B cell (primary cell): ENCODE data around the gene LIME1. TPM values are rescaled to one million over a fixed set of nuclear protein-coding genes. Genes with fewer than 3 reads are reported as not detected.

Experiments
- ATAC-seq: fragments of 200-7000 bp; cut with Tn5 transposase; one replicate; pipeline ENCODE4 v1.10.0; 2021; ENCODE audit warnings: low read depth, mild to moderate bottlenecking, moderate number of reproducible peaks, moderate library complexity
- CTCF ChIA-PET: fragments of 350-600 bp; sonication (Branson Sonifier 250); formaldehyde crosslinking; loops from one replicate; lab custom pipeline; 2021; ENCODE audit warnings: antibody characterized with exemption, inconsistent platforms; lab: Charles Lee
- POLR2A ChIA-PET: fragments of 350-600 bp; sonication (Branson Sonifier 250); formaldehyde crosslinking; loops from one replicate; lab custom pipeline; 2021; ENCODE audit warnings: antibody characterized with exemption; lab: Charles Lee
- DNase-seq: peaks from one replicate; pipeline ENCODE4 v3.0.0; 2013
- H2AFZ ChIP-seq: 2 replicates; pipeline ENCODE4 v1.6.1; 2012; ENCODE audit warnings: mild to moderate bottlenecking, low read depth, low read length; ENCODE audit not compliant: insufficient read depth, poor library complexity, severe bottlenecking
- H3K27ac ChIP-seq, 2 donors: 1 replicate in 1 of 2; 2 replicates in 1 of 2; pipeline ENCODE4 v1.5.1; 2012 to 2013; ENCODE audit warnings: low read length in 2 of 2, mild to moderate bottlenecking in 2 of 2, moderate library complexity in 1 of 2
- H3K27me3 ChIP-seq, 4 experiments: fragments of 200-600 bp in 1 of 4; sonication (generic) in 1 of 4; replicated peaks in 1 of 4; 1 replicate in 2 of 4; 2 replicates in 2 of 4; pipeline versions ENCODE4 v1.6.1 to v1.7.0; 2013 to 2016; ENCODE audit warnings: low read length in 3 of 4, mild to moderate bottlenecking in 2 of 4, mixed read lengths in 1 of 4, moderate library complexity in 1 of 4; ENCODE audit not compliant: insufficient read depth in 4 of 4, control insufficient read depth in 3 of 4; ENCODE audit errors: control extremely low read depth in 1 of 4
- H3K36me3 ChIP-seq, 2 experiments: replicated peaks in 1 of 2; 1 replicate in 1 of 2; 2 replicates in 1 of 2; pipeline versions ENCODE4 v1.6.1 to v1.7.1; 2013; ENCODE audit warnings: low read length in 1 of 2; ENCODE audit not compliant: insufficient read depth in 2 of 2, control insufficient read depth in 1 of 2; ENCODE audit errors: control extremely low read depth in 1 of 2, extremely low read depth in 1 of 2
- H3K4me1 ChIP-seq, 2 donors: fragments of 200-600 bp in 1 of 2; sonication (generic) in 1 of 2; 1 replicate in 1 of 2; 2 replicates in 1 of 2; pipeline versions ENCODE4 v1.5.1 to v1.6.1; 2013 to 2017; ENCODE audit warnings: low read length in 2 of 2; ENCODE audit not compliant: control insufficient read depth in 2 of 2, insufficient read depth in 2 of 2
- H3K4me2 ChIP-seq: replicated peaks from 2 replicates; pipeline ENCODE3; 2012; ENCODE audit warnings: mild to moderate bottlenecking, low read depth, low read length; ENCODE audit not compliant: poor library complexity, severe bottlenecking
- H3K4me3 ChIP-seq, 5 experiments: fragments of 200-600 bp in 1 of 5; sonication (generic) in 1 of 5; 1 replicate in 3 of 5; 2 replicates in 2 of 5; pipeline versions ENCODE4 v1.5.1 to v1.7.0; 2011 to 2016; ENCODE audit warnings: low read length in 4 of 5, mild to moderate bottlenecking in 4 of 5, low read depth in 2 of 5, control low read depth in 1 of 5, moderate library complexity in 1 of 5; ENCODE audit not compliant: insufficient read depth in 1 of 5; ENCODE audit errors: control extremely low read depth in 1 of 5, extremely low read depth in 1 of 5
- H3K79me2 ChIP-seq: fragments of 200-600 bp; sonication (generic); one replicate; pipeline ENCODE4 v1.6.0; 2016; ENCODE audit warnings: low read length; ENCODE audit not compliant: control insufficient read depth, insufficient read depth
- H3K9ac ChIP-seq: fragments of 200-600 bp; sonication (generic); 2 replicates; pipeline ENCODE4 v1.6.1; 2017; ENCODE audit warnings: mild to moderate bottlenecking, low read length, moderate library complexity
- H3K9me3 ChIP-seq, 3 donors: one replicate each; pipeline versions ENCODE4 v1.6.1 to v1.7.1; 2013; ENCODE audit warnings: low read length in 2 of 3; ENCODE audit not compliant: control insufficient read depth in 2 of 3, insufficient read depth in 1 of 3; ENCODE audit errors: control extremely low read depth in 1 of 3
- H4K20me1 ChIP-seq: 2 replicates; pipeline ENCODE4 v1.6.0; 2012; ENCODE audit warnings: mild to moderate bottlenecking, low read length; ENCODE audit not compliant: insufficient read depth, control insufficient read depth, poor library complexity, severe bottlenecking
- H3K27ac Mint-ChIP-seq: one replicate; pipeline ENCODE4 v1.8.0; 2021; ENCODE audit warnings: mixed read lengths
- H3K27me3 Mint-ChIP-seq: one replicate; pipeline ENCODE4 v1.8.0; 2021; ENCODE audit warnings: mixed read lengths
- H3K4me1 Mint-ChIP-seq: one replicate; pipeline ENCODE4 v1.8.0; 2021; ENCODE audit warnings: mixed read lengths
- H3K4me3 Mint-ChIP-seq: one replicate; pipeline ENCODE4 v1.8.0; 2021; ENCODE audit warnings: mixed read lengths
- H3K9me3 Mint-ChIP-seq: one replicate; pipeline ENCODE4 v1.8.0; 2022; ENCODE audit warnings: mixed read lengths; ENCODE audit not compliant: insufficient read depth
- EZH2 ChIP-seq: IDR thresholded peaks from 2 replicates; pipeline ENCODE4 v1.6.1; 2012; ENCODE audit warnings: borderline replicate concordance, low read depth, mild to moderate bottlenecking, moderate library complexity, low read length; ENCODE audit not compliant: insufficient read depth, poor library complexity, severe bottlenecking
- WGBS: methylation state at CpG from one replicate; pipeline ENCODE4 v1.1.5; 2013; ENCODE audit warnings: missing lambda C conversion rate; ENCODE audit not compliant: insufficient coverage; 5-methylcytosine and 5-hydroxymethylcytosine counted together
- intact Hi-C: fragments of 100-400 bp; cut with micrococcal nuclease; formaldehyde crosslinking; loops from one replicate; pipeline ENCODE4 v1.10.0; 2022
- polyA plus RNA-seq: library from polyadenylated mRNA; depleted of rRNA; stranded (reverse); fragments of >200 nt; gene quantifications from 2 replicates; pipeline ENCODE4 v1.2.3, GENCODE V29; 2012
- total RNA-seq, 2 donors: library from RNA; stranded (reverse); fragments of 120-200 nt in 1 of 2; gene quantifications; 1 replicate in 1 of 2; 2 replicates in 1 of 2; pipeline versions ENCODE4 v1.2.3 to v1.2.4, GENCODE V29; 2013 to 2022
- TF ChIP-seq, protein P1 (sequence below): fragments of 200-600 bp; IDR thresholded peaks from one replicate; pipeline ENCODE4 v1.8.0; 2022; ENCODE audit warnings: antibody characterized with exemption, mild to moderate bottlenecking

Gene LIME1
- total and polyA plus RNA-seq, 2 donors (not counting 1 experiment from before 2014, with no cell fraction given): 14.5 to 95.2 TPM

DNA sequence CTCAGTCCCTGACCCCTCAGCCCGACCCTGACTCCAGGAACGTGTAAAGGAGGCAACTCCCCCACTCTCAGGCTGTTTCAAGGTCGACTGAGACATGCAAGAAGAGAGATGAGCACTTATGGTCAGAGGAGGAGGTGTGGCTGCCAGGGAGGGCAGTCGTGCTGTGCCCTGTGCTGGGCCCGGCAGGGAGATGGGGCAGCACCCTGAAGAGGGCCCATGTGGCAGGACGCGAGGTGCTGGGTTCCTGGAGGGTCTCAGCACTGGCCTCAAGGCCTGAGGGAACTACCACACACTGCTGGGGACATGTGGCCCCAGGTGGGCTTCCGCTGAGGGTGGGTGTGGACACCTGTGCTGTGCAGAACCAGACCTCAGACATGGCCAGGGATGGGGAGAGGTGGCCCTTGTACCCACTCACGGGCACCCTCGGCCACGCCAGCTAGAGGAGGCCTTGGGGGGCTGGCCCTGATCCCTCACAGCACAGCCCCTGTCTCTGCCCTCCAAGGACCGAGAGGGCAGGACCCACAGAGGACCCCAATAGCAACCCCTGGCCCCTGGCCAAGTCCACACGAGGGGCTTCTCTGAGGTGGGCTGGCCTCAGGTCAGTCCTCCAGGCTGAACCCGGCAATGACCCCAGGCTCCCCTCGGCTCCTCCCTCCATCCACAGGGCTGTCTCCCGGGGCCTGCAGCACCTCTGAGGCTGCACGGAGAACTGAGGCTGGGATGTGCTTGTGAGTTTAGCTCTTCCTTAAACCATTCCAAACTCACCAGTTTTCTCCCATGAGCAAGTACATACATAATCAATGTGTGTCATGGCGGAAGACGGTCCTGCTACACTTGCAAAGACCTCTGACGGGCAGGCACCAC, 11.8 kb downstream of the LIME1 start:
- H3K9me3 Mint-ChIP-seq: no peaks in the 10 kb centered on the region
- ATAC-seq: no peak
- no peak overlapping the region for H3K27ac ChIP-seq
- no peaks in the 10 kb centered on the region for H3K27me3 ChIP-seq
- no peak overlapping the region for H3K4me3 Mint-ChIP-seq
- H3K4me1 Mint-ChIP-seq: no peaks in the 10 kb centered on the region
- no peak for TF ChIP-seq EZH2
- TF ChIP-seq, protein P1, sequence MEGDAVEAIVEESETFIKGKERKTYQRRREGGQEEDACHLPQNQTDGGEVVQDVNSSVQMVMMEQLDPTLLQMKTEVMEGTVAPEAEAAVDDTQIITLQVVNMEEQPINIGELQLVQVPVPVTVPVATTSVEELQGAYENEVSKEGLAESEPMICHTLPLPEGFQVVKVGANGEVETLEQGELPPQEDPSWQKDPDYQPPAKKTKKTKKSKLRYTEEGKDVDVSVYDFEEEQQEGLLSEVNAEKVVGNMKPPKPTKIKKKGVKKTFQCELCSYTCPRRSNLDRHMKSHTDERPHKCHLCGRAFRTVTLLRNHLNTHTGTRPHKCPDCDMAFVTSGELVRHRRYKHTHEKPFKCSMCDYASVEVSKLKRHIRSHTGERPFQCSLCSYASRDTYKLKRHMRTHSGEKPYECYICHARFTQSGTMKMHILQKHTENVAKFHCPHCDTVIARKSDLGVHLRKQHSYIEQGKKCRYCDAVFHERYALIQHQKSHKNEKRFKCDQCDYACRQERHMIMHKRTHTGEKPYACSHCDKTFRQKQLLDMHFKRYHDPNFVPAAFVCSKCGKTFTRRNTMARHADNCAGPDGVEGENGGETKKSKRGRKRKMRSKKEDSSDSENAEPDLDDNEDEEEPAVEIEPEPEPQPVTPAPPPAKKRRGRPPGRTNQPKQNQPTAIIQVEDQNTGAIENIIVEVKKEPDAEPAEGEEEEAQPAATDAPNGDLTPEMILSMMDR: no peak
- ChIA-PET POLR2A (no interaction called here), CTCF (no interaction called here)
- no peak overlapping the region for H3K9ac ChIP-seq
- H3K27ac Mint-ChIP-seq: no peak overlapping the region
- no peaks in the 10 kb centered on the region for H3K27me3 Mint-ChIP-seq
- H3K4me2 ChIP-seq: no peak overlapping the region
- H2AFZ ChIP-seq: no peak overlapping the region
- no peaks in the 10 kb centered on the region for H4K20me1 ChIP-seq
- 87% methylated on average over 14 of the region's 20 CpGs for WGBS
- peaks cover 0 to 3% (median 0%) of the 10 kb centered on the region in 3 donors for H3K9me3 ChIP-seq
- intact Hi-C loops: no loop called here
- DNase-seq: no peak
- H3K79me2 ChIP-seq: no peaks in the 10 kb centered on the region
- no peak overlapping the region for H3K4me3 ChIP-seq
- peaks cover 0 to 1% of the 10 kb centered on the region in 2 experiments for H3K36me3 ChIP-seq
- H3K4me1 ChIP-seq: no peaks in the 10 kb centered on the region

DNA sequence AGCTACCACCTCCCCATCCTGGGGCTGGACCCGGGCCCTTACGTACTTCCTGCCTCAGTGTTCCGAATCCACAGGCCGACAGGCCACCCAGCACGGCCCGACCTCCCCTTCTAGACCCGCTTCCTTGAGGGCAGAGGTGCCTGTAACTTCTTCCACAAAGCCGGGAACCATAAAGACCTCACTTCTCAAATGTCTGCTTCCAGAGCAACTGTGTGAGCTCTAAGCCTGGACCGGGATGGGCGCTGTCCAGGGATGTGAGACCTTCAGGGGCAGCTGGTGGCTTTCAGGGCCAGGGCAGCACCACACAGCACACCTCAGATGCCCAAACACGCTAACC, 12.4 kb downstream of the LIME1 start:
- Histone ChIP-seq H3K9ac (no peak overlapping the region), H4K20me1 (no peaks in the 10 kb centered on the region), H3K27me3 (no peaks in the 10 kb centered on the region), H3K4me3 (no peak overlapping the region), H3K9me3 (peaks cover 0 to 3% (median 0%) of the 10 kb centered on the region in 3 donors), H2AFZ (no peak overlapping the region), H3K79me2 (no peaks in the 10 kb centered on the region), H3K4me1 (no peaks in the 10 kb centered on the region), H3K27ac (no peak overlapping the region), H3K36me3 (no peaks in the 10 kb centered on the region), H3K4me2 (no peak overlapping the region)
- no peak for DNase-seq
- Mint-ChIP-seq H3K4me1 (no peaks in the 10 kb centered on the region), H3K4me3 (no peak overlapping the region), H3K27me3 (no peaks in the 10 kb centered on the region), H3K27ac (no peak overlapping the region), H3K9me3 (no peaks in the 10 kb centered on the region)
- ChIA-PET CTCF (no interaction called here), POLR2A (no interaction called here)
- intact Hi-C loops: no loop called here
- ATAC-seq: no peak
- TF ChIP-seq, protein P1: no peak
- no peak for TF ChIP-seq EZH2
- 96% methylated on average over 10 of the region's 11 CpGs for WGBS
